ENCODE data around the gene FLT4.
"Not testable (repeated sequence)": the region's sequence is repeated elsewhere in the genome, so short reads cannot be mapped to it uniquely, and the experiment has no call there.

FLT4 gene

GRCh38 chr5:180689071-180689694, 39.8 kb upstream of the FLT4 start:
- no peak for TF ChIP-seq CTCF (IDR thresholded peaks at IDR 0.05; ENCODE audit: low read depth, low read length, missing control alignments)
- no peak for DNase-seq (ENCODE audit: extremely low read depth, low read depth)

GRCh38 chr5:180688330-180689070, 39.1 kb upstream of the FLT4 start:
- no peak for TF ChIP-seq CTCF (IDR thresholded peaks at IDR 0.05; ENCODE audit: low read depth, low read length, missing control alignments)
- no peak overlapping the region for H3K4me3 ChIP-seq (replicated peaks; ENCODE audit: low read depth, low read length)
- DNase-seq (ENCODE audit: extremely low read depth, low read depth), result no peak

More at GRCh38 chr5:180689071-180689694, 39.8 kb upstream of the FLT4 start:
- no peak overlapping the region for H3K4me3 ChIP-seq (replicated peaks; ENCODE audit: low read depth, low read length)

- DNase-seq (ENCODE audit: extremely low read depth, low read depth); H3K4me3 ChIP-seq (replicated peaks; ENCODE audit: low read depth, low read length): not testable (repeated sequence)
Observed at GRCh38 chr5:180686799-180687198, 37.4 kb upstream of the FLT4 start.

- no peak for DNase-seq (ENCODE audit: extremely low read depth, low read depth)
- TF ChIP-seq CTCF (IDR thresholded peaks at IDR 0.05; ENCODE audit: low read depth, low read length, missing control alignments), result no peak
- no peak overlapping the region for H3K4me3 ChIP-seq (replicated peaks; ENCODE audit: low read depth, low read length)
Observed at GRCh38 chr5:180684623-180685161, 35.3 kb upstream of the FLT4 start.

GRCh38 chr5:180683220-180683922, 34.0 kb upstream of the FLT4 start:
- no peak for TF ChIP-seq CTCF (IDR thresholded peaks at IDR 0.05; ENCODE audit: low read depth, low read length, missing control alignments)
- H3K4me3 ChIP-seq (replicated peaks; ENCODE audit: low read depth, low read length), result no peak overlapping the region
- no peak for DNase-seq (ENCODE audit: extremely low read depth, low read depth)

- DNase-seq (ENCODE audit: extremely low read depth, low read depth), result no peak
- no peak overlapping the region for H3K4me3 ChIP-seq (replicated peaks; ENCODE audit: low read depth, low read length)
- no peak for TF ChIP-seq CTCF (IDR thresholded peaks at IDR 0.05; ENCODE audit: low read depth, low read length, missing control alignments)
Observed at GRCh38 chr5:180682560-180682959, 33.2 kb upstream of the FLT4 start.

GRCh38 chr5:180682008-180682407, 32.6 kb upstream of the FLT4 start:
- DNase-seq (ENCODE audit: extremely low read depth, low read depth); H3K4me3 ChIP-seq (replicated peaks; ENCODE audit: low read depth, low read length): not testable (repeated sequence)

GRCh38 chr5:180678319-180678718, 28.9 kb upstream of the FLT4 start:
- not testable (repeated sequence) for DNase-seq (ENCODE audit: extremely low read depth, low read depth)

More at GRCh38 chr5:180678319-180678718, 28.9 kb upstream of the FLT4 start:
- not testable (repeated sequence) for H3K4me3 ChIP-seq (replicated peaks; ENCODE audit: low read depth, low read length)
